ENCODE measurements around the gene SMIM14.
"Not testable (repeated sequence)": the region's sequence is repeated elsewhere in the genome, so short reads cannot be mapped to it uniquely, and the experiment has no call there.

Gene SMIM14

GRCh38 chr4:39591290-39591689 lies 47.4 kb downstream of the SMIM14 start:
- no peak for DNase-seq

DNA sequence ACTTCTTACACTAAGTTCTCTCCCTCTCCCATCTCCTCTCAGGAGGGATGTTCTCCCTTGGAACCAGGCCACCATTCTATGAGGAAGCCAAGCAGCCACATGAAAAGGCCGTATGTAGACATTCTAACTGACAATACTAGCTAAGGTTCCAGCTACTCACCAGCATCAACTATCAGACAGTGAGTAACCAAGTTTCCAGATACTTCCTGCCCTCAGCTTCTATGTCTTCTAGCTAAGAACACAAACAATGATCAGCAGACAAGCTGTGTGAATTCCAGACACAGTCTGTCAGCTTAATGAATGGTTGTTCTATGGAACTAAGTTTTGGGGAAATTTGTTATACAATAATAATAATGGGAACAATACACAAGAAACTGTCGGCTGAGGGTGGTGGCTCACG lies 50.8 kb downstream of the SMIM14 start:
- DNase-seq = no peak

DNA sequence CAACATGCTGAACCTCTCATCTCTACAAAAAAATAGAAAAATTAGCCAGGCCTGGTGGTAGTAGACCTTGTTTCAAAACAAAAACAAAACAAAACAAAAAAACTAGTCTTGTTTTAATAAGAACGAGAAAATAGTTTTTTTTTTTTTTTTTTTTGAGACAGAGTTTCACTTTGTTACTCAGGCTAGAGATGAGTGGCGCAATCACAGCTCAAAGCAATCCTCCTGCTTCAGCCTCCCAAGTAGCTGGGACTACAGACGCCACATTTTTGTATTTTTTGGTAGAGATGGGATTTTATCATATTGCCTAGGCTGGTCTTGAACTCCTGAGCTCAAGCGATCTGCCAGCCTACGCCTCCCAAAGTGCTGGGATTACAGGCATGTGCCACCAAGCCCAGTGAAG lies 63.7 kb downstream of the SMIM14 start:
- no peak for DNase-seq

DNA sequence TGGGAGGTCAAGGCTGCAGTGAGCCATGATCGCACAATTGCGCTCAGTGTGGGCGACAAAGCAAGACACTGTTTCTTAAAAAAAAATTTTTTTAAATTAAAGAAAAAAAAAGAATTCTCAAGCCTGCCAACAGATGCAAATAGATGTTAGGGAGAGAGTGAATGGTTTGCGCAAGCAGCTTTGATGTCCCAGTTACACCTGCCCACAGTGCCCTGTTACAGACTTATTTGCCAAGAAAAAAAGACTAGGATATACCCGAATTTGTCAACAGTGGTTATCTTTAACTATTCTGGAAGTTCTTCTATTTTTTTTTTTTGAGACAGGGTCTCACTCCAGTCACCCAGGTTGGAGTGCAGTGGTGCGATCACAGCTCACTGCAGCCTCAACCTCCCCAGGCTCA lies 67.2 kb downstream of the SMIM14 start:
- DNase-seq = no peak

DNA sequence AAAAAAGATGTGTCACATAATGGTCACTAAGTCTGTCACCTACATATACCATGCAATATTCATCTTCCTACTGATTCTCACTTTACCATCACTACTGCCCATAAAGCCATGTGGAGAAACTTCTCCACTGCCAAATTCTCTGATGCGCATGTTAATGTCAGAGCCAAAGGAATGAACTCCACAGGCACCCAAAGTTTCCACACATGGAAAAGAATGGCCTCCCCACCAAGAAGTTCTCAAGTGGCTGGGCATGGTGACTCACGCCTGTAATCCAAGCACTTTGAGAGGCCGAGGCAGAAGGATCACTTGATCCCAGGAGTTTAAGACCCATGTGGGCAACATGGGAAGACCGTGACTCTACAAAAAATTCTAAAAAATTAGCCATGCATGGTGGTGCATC lies 67.6 kb downstream of the SMIM14 start:
- no peak for DNase-seq

GRCh38 chr4:39569209-39569608 lies 69.5 kb downstream of the SMIM14 start:
- no peak for DNase-seq

GRCh38 chr4:39568805-39569204 lies 69.9 kb downstream of the SMIM14 start:
- no peak for DNase-seq

DNA sequence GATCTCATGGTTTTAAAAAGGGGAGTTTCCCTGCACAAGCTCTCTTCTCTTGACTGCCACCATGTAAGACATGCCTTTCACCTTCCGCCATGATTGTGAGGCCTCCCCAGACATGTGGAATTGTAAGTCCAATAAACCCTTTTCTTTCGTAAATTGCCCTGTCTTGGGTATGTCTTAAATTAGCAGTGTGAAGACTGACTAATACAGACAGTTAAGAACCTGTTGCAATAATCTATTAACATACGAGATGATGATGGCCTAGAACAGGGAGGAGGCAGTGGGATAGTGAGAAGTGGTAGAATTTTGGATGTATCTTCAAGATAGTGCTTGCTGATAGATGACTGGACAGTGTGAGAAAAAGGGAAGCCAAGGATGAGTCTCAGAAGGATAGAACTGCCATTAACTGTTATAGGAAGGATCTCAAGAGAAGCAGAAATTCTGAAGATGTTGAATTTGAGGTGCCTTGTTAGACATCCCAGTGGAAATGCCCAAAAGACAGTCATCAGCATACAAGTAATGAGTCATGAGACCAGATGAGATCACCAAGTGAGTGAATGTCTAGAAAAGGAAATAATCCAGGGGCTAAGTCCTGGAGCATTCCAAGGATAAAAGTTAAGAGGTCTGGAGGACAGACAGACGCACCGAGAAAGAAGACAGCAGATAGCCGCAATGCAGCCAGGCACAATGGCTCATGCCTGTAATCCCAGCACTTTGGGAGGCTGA lies 72.6 kb downstream of the SMIM14 start:
- no peak for DNase-seq

DNA sequence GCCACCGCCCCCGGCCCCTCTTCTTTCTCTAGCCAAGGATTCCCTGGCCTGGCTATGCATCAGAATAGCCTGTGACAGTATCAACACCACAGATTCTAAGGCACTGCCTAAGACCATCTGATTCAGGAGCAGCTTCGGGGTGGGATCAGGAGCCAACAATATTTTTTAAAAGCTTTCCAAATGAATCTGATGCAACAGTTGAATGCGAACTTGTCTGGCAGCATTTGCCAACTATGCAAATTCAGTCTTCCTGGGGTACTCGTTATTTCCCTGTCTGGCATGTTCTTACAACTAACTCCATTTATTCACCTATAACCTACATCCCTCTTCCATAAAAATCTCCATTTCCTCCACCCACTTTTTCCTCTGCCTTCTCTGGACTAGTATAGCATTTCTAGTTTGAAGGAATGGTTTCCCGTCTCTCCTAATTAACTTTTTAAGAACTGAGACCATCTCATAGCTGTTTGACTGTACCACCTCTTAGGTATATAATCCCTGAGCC lies 75.3 kb downstream of the SMIM14 start:
- no peak for DNase-seq

GRCh38 chr4:39562792-39563191 lies 75.9 kb downstream of the SMIM14 start:
- no peak for DNase-seq

DNA sequence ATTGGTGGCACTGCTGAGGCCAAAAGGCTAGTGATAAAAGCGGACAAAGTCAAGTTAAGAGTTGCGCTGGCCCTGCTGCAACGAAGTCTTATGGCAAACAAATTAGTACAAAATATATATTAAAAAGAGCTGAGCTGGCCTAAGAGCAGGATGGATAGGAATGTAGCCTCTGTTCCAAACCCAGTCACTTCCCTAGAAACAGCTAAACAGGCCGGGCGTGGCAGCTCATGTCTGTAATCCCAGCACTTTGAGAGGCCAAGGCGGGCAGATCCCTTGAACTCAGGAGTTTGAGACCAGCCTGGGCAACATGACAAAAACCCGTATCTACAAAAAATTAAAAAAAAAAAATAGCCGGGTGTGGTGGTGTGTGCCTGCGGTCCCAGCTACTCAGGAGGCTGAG lies 79.0 kb downstream of the SMIM14 start:
- DNase-seq = no peak

GRCh38 chr4:39555472-39555871 lies 83.2 kb downstream of the SMIM14 start:
- DNase-seq = no peak

DNA sequence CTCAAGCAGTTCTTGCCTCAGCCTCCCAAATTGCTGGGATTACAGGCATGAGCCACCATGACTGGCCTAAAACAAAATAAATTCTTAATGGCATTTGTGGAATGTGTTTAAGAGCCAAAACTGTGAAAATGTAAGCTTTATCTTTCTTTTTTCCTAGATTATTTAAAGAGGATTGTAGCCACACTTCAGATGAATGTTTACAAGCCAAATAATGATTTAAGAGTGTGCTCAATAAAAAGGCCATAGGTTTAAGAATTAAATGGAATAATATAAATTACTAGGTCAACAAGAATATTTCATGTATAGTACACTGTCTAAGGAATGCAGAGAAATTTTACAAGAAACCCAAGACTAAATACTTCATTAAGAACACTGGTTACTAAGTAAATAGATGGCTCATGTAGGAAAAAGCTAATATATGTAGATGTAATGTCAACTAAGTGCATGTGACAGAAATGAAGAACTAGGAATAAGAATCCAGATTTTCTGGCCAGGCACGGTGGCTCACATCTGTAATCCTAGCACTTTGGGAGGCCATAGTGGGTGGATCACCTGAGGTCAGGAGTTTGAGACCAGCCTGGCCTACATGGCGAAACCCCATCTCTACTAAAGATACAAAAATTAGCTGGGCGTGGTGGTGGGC lies 90.1 kb downstream of the SMIM14 start:
- no peak for DNase-seq

DNA sequence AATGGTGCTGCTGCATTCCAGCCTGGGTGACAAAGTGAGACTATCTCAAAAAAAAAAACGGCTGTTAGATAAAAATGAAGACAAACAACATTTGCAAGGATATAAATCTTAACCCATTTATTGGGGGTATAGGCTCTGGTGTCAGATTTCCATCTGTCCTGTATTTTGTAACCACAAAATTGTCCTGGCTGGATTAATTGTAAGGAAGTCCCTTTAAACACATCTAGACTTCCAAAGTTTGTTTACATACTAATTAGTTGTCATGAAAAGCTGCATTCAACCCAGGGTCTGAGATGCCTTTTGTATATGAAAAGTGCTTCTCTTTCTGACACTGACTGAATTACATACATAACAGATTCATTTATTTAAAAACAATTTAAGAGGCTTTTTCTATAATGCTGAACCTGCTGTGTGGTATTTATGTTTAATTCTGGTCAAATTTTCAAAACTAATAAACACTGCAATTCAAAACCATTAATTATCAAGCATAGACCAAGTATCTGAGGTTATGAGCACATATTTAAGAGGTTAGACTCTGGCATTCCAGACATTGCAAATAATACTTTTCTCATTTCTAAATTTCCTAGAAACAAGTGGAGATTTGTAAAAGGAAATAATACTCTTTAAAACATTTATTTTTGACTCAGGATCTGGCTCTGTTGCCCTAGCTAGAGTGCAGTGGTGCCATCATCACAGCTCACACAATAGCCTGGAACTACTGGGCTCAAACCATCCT lies 93.9 kb downstream of the SMIM14 start:
- no peak for DNase-seq

DNA sequence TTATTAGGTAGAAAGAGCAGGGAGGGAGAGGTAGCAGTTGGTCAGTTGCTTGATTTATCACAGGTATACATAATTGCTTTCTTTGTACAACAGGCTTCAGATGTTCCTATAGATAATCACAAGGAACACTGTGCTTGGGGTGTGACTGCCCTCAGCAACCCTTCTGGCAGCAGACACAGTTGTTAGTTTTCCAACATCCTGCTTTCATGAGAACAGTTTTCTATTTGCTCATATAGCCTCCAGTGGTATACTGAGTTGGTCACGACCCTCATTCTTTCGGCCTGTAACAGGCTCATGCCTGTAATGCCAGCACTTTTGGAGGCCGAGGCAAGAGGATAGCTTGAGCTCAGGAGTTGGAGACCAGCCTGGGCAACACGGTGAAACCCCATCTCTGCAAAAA lies 94.6 kb downstream of the SMIM14 start:
- not testable (repeated sequence) for DNase-seq

DNA sequence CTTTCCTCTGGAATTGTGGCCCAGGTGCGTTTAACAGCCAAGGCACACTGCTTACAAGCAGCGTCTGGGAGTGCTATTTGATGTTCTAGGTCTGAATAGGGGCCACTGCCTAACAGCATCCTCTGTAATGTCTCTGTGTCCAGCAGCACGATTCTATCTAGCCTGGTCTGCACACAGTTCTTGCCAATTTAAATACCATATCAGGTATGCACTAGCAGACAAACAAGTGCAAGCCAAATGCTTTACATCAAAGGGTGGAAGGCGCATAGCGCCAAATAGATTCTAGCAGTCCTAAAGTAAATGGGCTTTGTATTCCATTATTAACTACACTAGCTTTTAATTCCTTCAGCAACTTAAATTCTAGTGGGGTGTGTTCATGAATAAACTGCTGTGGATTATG lies 95.6 kb downstream of the SMIM14 start:
- DNase-seq = no peak

- no peak for DNase-seq
Observed at GRCh38 chr4:39542611-39543012, 96.1 kb downstream of the SMIM14 start.

GRCh38 chr4:39541987-39542610 lies 96.6 kb downstream of the SMIM14 start:
- no peak for DNase-seq

DNA sequence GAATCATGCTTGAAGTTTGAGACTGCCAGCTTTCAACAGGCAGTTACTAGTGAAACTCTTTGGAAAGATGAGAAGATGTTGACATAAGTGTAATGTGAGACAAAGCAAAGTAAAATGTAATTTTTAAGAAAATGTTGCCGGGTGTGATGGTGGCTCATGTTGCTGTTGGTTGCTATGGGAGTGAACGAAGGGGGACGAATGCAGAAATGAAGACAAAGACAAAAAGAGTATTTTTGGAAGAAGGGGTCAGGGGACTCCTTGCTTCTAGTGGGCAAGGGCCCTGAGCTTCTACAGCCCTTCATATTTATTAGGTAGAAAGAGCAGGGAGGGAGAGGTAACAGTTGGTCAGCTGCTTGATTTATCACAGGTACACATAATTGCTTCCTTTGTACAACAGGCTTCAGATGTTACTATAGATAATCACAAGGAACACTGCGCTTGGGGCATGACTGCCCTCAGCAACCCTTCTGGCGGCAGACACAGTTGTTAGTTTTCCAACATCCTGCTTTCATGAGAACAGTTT lies 99.5 kb downstream of the SMIM14 start:
- DNase-seq = no peak

DNA sequence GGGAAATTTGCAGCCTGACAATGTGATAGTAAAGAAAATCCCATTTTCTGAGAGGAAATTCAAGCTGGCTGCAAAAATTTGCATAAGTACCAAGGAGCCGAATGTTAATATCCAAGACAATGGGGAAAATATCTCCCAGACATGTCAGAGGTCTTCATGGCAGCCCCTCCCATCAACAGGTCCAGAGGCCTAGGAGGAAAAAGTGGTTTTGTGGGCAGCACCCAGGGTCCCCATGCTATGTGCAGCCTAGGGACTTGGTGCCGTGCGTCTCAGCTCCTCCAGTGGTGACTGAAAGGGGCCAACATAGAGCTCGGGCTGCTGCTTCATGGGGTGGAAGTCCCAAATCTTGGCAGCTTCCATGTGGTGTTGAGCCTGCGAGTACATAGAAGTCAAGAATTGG lies 105.1 kb downstream of the SMIM14 start:
- DNase-seq = no peak

DNA sequence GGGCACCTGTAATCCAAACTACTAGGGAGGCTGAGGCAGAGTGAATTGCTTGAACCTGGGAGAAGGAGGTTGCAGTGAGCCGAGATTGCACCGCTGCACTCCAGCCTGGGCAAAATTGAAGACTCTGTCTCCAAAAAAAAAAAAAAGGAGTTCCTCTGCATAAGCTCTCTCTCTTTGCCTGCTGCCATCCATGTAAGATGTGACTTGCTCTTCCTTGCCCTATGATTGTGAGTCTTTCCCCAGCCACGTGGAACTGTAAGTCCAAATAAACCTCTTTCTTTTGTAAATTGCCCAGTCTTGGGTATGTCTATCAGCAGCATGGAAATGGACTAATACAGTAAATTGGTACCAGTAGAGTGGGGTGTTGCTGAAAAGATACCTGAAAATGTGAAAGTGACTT lies 106.4 kb downstream of the SMIM14 start:
- DNase-seq = not testable (repeated sequence)

DNA sequence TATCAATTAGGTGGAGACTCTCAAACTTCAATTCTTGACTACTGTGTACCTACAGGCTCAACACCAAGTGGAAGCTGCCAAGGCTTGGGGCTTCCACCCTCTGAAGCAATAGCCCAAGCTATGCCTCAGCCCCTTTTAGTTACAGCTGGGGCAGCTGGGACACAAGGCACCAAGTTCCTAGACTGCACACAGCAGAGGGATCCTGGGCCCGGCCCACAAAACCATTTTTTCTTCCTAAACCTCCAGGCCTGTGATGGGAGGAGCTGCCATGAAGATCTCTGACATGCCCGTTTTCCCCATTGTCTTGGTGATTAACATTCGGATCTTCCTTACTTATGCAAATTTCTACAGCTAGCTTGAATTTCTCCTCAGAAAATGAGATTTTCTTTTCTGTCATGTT lies 108.0 kb downstream of the SMIM14 start:
- DNase-seq = no peak

- no peak for DNase-seq
Observed at GRCh38 chr4:39529534-39529933, 109.1 kb downstream of the SMIM14 start.

Data from stimulated activated CD4-positive, alpha-beta T cell treated with anti-CD3 and anti-CD28 coated beads, Interleukin-12 subunit alpha, Interleukin-12 subunit beta, amount 100 ng/mL, for 4 hours (primary cell).